Type B pancreatic cell (in vitro differentiated cells): ENCODE measurements around the gene NOL4L. TPM values are rescaled to one million over a fixed set of nuclear protein-coding genes. Genes with fewer than 3 reads are reported as not detected.

Experiments
- DNase-seq: peaks from one replicate; pipeline ENCODE4 v3.0.0; 2021; ENCODE audit warnings: mixed read lengths; ENCODE audit not compliant: unreplicated experiment; ENCODE audit errors: extremely low spot score
- H3K27ac Mint-ChIP-seq: 2 replicates; pipeline ENCODE4 v1.8.0; 2021; ENCODE audit warnings: mild to moderate bottlenecking, mixed read lengths
- H3K27me3 Mint-ChIP-seq: 2 replicates; pipeline ENCODE4 v1.8.0; 2021; ENCODE audit warnings: mixed read lengths
- H3K36me3 Mint-ChIP-seq: 2 replicates; pipeline ENCODE4 v1.8.0; 2021; ENCODE audit warnings: mixed read lengths
- H3K4me1 Mint-ChIP-seq: one replicate; pipeline ENCODE4 v1.8.0; 2021; ENCODE audit warnings: mixed read lengths; ENCODE audit not compliant: unreplicated experiment
- H3K4me3 Mint-ChIP-seq: 2 replicates; pipeline ENCODE4 v1.8.0; 2021; ENCODE audit warnings: mild to moderate bottlenecking, mixed read lengths
- H3K9me3 Mint-ChIP-seq: 2 replicates; pipeline ENCODE4 v1.8.0; 2021; ENCODE audit warnings: mixed read lengths
- CTCF ChIP-seq: fragments of 200-600 bp; sonication (generic); conservative IDR thresholded peaks from 2 replicates; pipeline ENCODE4 v1.5.0; 2021; ENCODE audit warnings: antibody characterized with exemption, mild to moderate bottlenecking
- total RNA-seq: library from RNA; stranded (reverse); gene quantifications from 2 replicates; pipeline ENCODE4 v1.2.1, GENCODE V29; 2021; ENCODE audit warnings: low replicate concordance

Gene NOL4L
- total RNA-seq, 1 donor from 2014 or later = 44.5 TPM

DNA sequence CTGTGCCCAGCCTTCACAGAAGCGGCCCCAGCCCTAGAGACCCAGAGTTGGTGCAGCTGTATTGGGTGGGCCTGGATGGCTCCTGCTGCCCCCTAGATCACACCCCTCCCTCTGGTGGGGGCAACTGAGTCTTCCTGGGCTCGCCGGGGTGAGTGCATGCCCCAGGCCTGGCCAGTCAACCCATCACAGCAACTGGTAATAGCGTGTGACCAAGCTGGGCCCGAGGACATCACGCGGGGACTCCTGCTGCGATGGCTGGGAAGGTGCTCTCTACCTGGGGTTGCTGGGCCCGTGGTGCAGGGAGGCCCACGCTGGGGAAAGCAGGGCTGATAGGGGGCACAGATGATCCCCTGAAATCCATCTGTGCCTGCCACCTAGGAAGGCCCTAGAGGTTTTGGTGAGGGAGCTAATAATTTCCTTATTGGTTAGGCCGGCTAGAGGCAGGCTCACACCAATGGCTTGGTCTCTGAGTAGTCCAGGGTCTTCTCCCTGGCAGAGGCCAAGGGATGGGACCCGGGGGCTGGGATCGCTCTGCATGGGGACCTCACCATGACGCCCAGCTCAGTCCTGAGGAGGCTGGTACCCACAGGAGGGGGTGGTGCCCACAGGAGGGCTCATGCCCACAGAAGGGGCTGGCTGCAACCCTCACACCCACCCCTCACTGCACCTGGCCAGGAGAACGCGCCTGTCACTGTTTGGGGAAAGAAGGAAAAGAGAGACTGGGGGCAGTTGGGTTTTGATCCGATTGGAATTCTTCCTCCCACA is 123.1 kb downstream of the NOL4L start:
- no peaks in the 10 kb centered on the region for H3K9me3 Mint-ChIP-seq
- no peaks in the 10 kb centered on the region for H3K27me3 Mint-ChIP-seq
- no peak overlapping the region for H3K4me3 Mint-ChIP-seq
- peak overlapping the region; percentile 55 for H3K27ac Mint-ChIP-seq
- no peak for TF ChIP-seq CTCF
- peaks cover 3% of the 10 kb centered on the region for H3K36me3 Mint-ChIP-seq
- peaks cover 33% of the 10 kb centered on the region for H3K4me1 Mint-ChIP-seq
- DNase-seq = no peak

GRCh38 chr20:32460683-32461320 is 124.3 kb downstream of the NOL4L start:
- Mint-ChIP-seq H3K4me3 (no peak overlapping the region), H3K9me3 (no peaks in the 10 kb centered on the region), H3K36me3 (peaks cover 3% of the 10 kb centered on the region), H3K27ac (no peak overlapping the region), H3K27me3 (no peaks in the 10 kb centered on the region), H3K4me1 (peaks cover 33% of the 10 kb centered on the region)
- no peak for DNase-seq
- no peak for TF ChIP-seq CTCF

DNA sequence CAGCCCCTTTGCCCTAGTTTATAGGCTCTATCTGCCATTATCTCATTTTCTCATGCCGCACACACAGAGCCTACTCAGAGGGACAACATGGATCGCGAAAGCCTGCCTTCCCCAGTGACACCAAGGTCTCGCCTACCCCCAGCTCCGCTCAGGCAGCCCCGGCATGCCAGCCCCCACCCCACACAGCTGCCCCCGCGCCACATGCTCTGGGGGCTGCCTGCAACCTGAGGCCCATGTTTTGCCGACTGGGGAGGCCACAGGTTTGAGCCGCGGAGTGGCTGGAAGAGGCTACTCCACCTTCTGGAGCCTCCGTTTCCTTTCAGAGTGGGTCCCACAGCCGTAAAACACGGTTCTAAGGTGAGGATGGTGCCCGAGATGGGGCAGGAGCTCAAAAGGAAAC is 124.9 kb downstream of the NOL4L start:
- Mint-ChIP-seq H3K27me3 (no peaks in the 10 kb centered on the region), H3K27ac (no peak overlapping the region), H3K9me3 (no peaks in the 10 kb centered on the region), H3K36me3 (peaks cover 3% of the 10 kb centered on the region), H3K4me1 (peaks cover 33% of the 10 kb centered on the region), H3K4me3 (no peak overlapping the region)
- TF ChIP-seq CTCF = no peak
- no peak for DNase-seq

- Mint-ChIP-seq H3K27me3 (no peaks in the 10 kb centered on the region), H3K9me3 (no peaks in the 10 kb centered on the region), H3K27ac (peak overlapping the region; percentile 72), H3K4me1 (peaks cover 24% of the 10 kb centered on the region), H3K4me3 (peak overlapping the region; percentile 83), H3K36me3 (peaks cover 3% of the 10 kb centered on the region)
- DNase-seq = no peak
- TF ChIP-seq CTCF = no peak
Observed at GRCh38 chr20:32458837-32459220, 126.3 kb downstream of the NOL4L start.

DNA sequence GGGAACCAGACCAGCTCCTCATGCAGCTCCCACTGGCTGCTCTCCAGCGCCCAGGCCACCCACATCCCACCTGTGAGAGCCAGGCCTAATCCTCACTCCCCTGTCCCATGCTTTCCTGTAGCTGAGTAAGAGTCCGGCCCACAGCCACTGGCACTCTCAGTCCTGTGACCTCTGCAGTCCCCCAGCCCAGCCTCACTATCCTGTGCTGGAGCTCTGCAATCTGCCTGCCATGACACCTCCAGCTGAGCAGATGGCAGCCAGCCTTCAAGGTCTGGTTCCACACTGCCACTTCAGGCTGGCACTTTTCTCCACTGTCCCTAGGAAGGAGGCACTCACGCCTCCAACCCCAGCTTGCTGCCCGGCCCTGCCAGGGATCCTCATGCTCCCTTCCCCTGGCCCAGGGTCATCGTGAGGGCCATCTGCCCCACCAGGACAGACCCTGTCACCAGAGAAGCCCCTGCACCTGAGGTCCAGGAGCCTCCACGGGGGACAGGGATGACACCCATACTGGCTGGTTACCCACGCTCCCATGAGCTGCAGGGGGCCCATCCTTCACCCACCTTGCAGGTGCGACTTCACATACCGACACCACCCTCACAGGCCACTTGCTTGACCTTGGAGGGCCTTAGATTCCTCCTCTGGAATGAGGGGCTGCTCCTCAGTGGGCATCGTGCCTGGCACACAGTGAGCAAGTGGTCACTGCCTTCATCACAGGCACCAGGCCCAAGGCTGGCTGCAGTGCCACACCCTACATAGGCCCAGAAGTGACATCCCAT is 126.9 kb downstream of the NOL4L start:
- H3K36me3 Mint-ChIP-seq = peaks cover 7% of the 10 kb centered on the region
- H3K27me3 Mint-ChIP-seq = no peaks in the 10 kb centered on the region
- peak overlapping the region; percentile 72 for H3K27ac Mint-ChIP-seq
- H3K9me3 Mint-ChIP-seq = no peaks in the 10 kb centered on the region
- no peak for TF ChIP-seq CTCF
- DNase-seq = no peak
- peaks cover 18% of the 10 kb centered on the region for H3K4me1 Mint-ChIP-seq
- H3K4me3 Mint-ChIP-seq = peak overlapping the region; percentile 83
